Memory B cell (primary cell): ENCODE measurements around the gene SPATA2.
"Not testable (repeated sequence)": the region's sequence is repeated elsewhere in the genome, so short reads cannot be mapped to it uniquely, and the experiment has no call there.

ENCODE experiments used
- ATAC-seq: fragments of 150-1000 bp; cut with Tn5 transposase; 2 replicates; pipeline ENCODE4 v1.10.0; 2021; ENCODE audit warnings: low read depth, mild to moderate bottlenecking, moderate library complexity
- DNase-seq, 2 donors: peaks; one replicate each; pipeline ENCODE4 v3.0.0; 2022; ENCODE audit warnings: low spot score in 2 of 2
- H3K27ac Mint-ChIP-seq: one replicate; pipeline ENCODE4 v1.8.0; 2022; ENCODE audit warnings: mild to moderate bottlenecking, moderate library complexity, mixed read lengths
- H3K27me3 Mint-ChIP-seq: one replicate; pipeline ENCODE4 v1.8.0; 2022; ENCODE audit warnings: mixed read lengths
- H3K36me3 Mint-ChIP-seq: one replicate; pipeline ENCODE4 v1.8.0; 2022; ENCODE audit warnings: mild to moderate bottlenecking, mixed read lengths
- H3K4me1 Mint-ChIP-seq: one replicate; pipeline ENCODE4 v1.8.0; 2022; ENCODE audit warnings: mixed read lengths
- H3K4me3 Mint-ChIP-seq: one replicate; pipeline ENCODE4 v1.8.0; 2022; ENCODE audit warnings: mild to moderate bottlenecking, moderate library complexity, mixed read lengths
- H3K9me3 Mint-ChIP-seq: one replicate; pipeline ENCODE4 v1.8.0; 2022; ENCODE audit warnings: mixed read lengths

Gene SPATA2

GRCh38 chr20:49915380-49916145 is at the start of gene SPATA2:
TSS of gene SPATA2 (minus strand) at chr20:49915529. CDS start at chr20:49908490, 7,039 bp downstream.
- peak within 1 kb of the TSS; percentile 100 for H3K27ac Mint-ChIP-seq

GRCh38 chr20:49961413-49961812 is 46.1 kb upstream of the SPATA2 start:
- H3K36me3 Mint-ChIP-seq = peaks cover 10% of the 10 kb centered on the region
- peaks cover 9% of the 10 kb centered on the region for H3K4me1 Mint-ChIP-seq
- no peak for DNase-seq
- no peaks in the 10 kb centered on the region for H3K27me3 Mint-ChIP-seq
- no peak overlapping the region for H3K27ac Mint-ChIP-seq
- ATAC-seq = no peak
- no peaks in the 10 kb centered on the region for H3K9me3 Mint-ChIP-seq
- H3K4me3 Mint-ChIP-seq = no peak overlapping the region

More at GRCh38 chr20:49915380-49916145, at the start of gene SPATA2:
- no peaks in the 10 kb centered on the region for H3K9me3 Mint-ChIP-seq
- peak within 1 kb of the TSS; percentile 99 for H3K4me3 Mint-ChIP-seq
- H3K36me3 Mint-ChIP-seq = peaks cover 1% of the 10 kb centered on the region
- ATAC-seq (peak; percentile 75), DNase-seq (peak; percentile 92 to 99)
- peaks cover 19% of the 10 kb centered on the region for H3K4me1 Mint-ChIP-seq
- no peaks in the 10 kb centered on the region for H3K27me3 Mint-ChIP-seq

GRCh38 chr20:49957089-49957938 is 42.0 kb upstream of the SPATA2 start:
- not testable (repeated sequence) for H3K27me3 Mint-ChIP-seq, DNase-seq, H3K4me3 Mint-ChIP-seq, ATAC-seq, H3K9me3 Mint-ChIP-seq, H3K4me1 Mint-ChIP-seq
- H3K27ac Mint-ChIP-seq = peak overlapping the region; percentile 60
- H3K36me3 Mint-ChIP-seq = peaks cover 25% of the 10 kb centered on the region

- peaks cover 30% of the 10 kb centered on the region for H3K36me3 Mint-ChIP-seq
- H3K9me3 Mint-ChIP-seq = no peaks in the 10 kb centered on the region
- H3K4me3 Mint-ChIP-seq = no peak overlapping the region
- ATAC-seq = no peak
- peak overlapping the region; percentile 60 for H3K27ac Mint-ChIP-seq
- no peak for DNase-seq
- H3K27me3 Mint-ChIP-seq = no peaks in the 10 kb centered on the region
- peaks cover 9% of the 10 kb centered on the region for H3K4me1 Mint-ChIP-seq
Observed at GRCh38 chr20:49956689-49957088, 41.4 kb upstream of the SPATA2 start.

- not testable (repeated sequence) for H3K4me1 Mint-ChIP-seq, H3K27me3 Mint-ChIP-seq, DNase-seq, H3K27ac Mint-ChIP-seq, H3K4me3 Mint-ChIP-seq, H3K9me3 Mint-ChIP-seq, ATAC-seq
- peaks cover 33% of the 10 kb centered on the region for H3K36me3 Mint-ChIP-seq
Observed at GRCh38 chr20:49955830-49956396, 40.6 kb upstream of the SPATA2 start.

GRCh38 chr20:49955167-49955566 is 39.8 kb upstream of the SPATA2 start:
- no peaks in the 10 kb centered on the region for H3K27me3 Mint-ChIP-seq
- no peak for ATAC-seq
- peaks cover 9% of the 10 kb centered on the region for H3K4me1 Mint-ChIP-seq
- H3K27ac Mint-ChIP-seq = peak overlapping the region; percentile 56
- H3K36me3 Mint-ChIP-seq = peaks cover 34% of the 10 kb centered on the region
- no peak for DNase-seq
- no peaks in the 10 kb centered on the region for H3K9me3 Mint-ChIP-seq
- no peak overlapping the region for H3K4me3 Mint-ChIP-seq

GRCh38 chr20:49951151-49951550 is 35.8 kb upstream of the SPATA2 start:
- no peaks in the 10 kb centered on the region for H3K27me3 Mint-ChIP-seq
- no peak overlapping the region for H3K4me3 Mint-ChIP-seq
- no peak overlapping the region for H3K27ac Mint-ChIP-seq
- H3K36me3 Mint-ChIP-seq = peaks cover 40% of the 10 kb centered on the region
- ATAC-seq (no peak), DNase-seq (no peak)
- H3K9me3 Mint-ChIP-seq = no peaks in the 10 kb centered on the region
- H3K4me1 Mint-ChIP-seq = no peaks in the 10 kb centered on the region

- H3K4me3 Mint-ChIP-seq = no peak overlapping the region
- H3K27me3 Mint-ChIP-seq = no peaks in the 10 kb centered on the region
- H3K9me3 Mint-ChIP-seq = no peaks in the 10 kb centered on the region
- no peaks in the 10 kb centered on the region for H3K4me1 Mint-ChIP-seq
- H3K27ac Mint-ChIP-seq = peak overlapping the region; percentile 67
- no peak for DNase-seq
- peaks cover 38% of the 10 kb centered on the region for H3K36me3 Mint-ChIP-seq
- no peak for ATAC-seq
Observed at GRCh38 chr20:49948809-49949507, 33.6 kb upstream of the SPATA2 start.

GRCh38 chr20:49948178-49948577 is 32.8 kb upstream of the SPATA2 start:
- no peak overlapping the region for H3K27ac Mint-ChIP-seq

GRCh38 chr20:49945701-49946477 is 30.6 kb upstream of the SPATA2 start:
- H3K4me3 Mint-ChIP-seq = no peak overlapping the region
- ATAC-seq = no peak
- H3K4me1 Mint-ChIP-seq = peaks cover 7% of the 10 kb centered on the region
- no peak overlapping the region for H3K27ac Mint-ChIP-seq
- peaks cover 34% of the 10 kb centered on the region for H3K36me3 Mint-ChIP-seq
- H3K27me3 Mint-ChIP-seq = no peaks in the 10 kb centered on the region
- DNase-seq = no peak
- no peaks in the 10 kb centered on the region for H3K9me3 Mint-ChIP-seq

More at GRCh38 chr20:49948178-49948577, 32.8 kb upstream of the SPATA2 start:
- no peak for ATAC-seq
- H3K4me1 Mint-ChIP-seq = no peaks in the 10 kb centered on the region
- H3K27me3 Mint-ChIP-seq = no peaks in the 10 kb centered on the region
- DNase-seq = no peak
- no peak overlapping the region for H3K4me3 Mint-ChIP-seq
- H3K36me3 Mint-ChIP-seq = peaks cover 36% of the 10 kb centered on the region
- H3K9me3 Mint-ChIP-seq = no peaks in the 10 kb centered on the region

GRCh38 chr20:49945306-49945700 is 30.0 kb upstream of the SPATA2 start:
- DNase-seq (no peak), ATAC-seq (no peak)
- no peaks in the 10 kb centered on the region for H3K9me3 Mint-ChIP-seq
- H3K4me1 Mint-ChIP-seq = peaks cover 9% of the 10 kb centered on the region
- no peak overlapping the region for H3K4me3 Mint-ChIP-seq
- no peaks in the 10 kb centered on the region for H3K27me3 Mint-ChIP-seq
- H3K36me3 Mint-ChIP-seq = peaks cover 34% of the 10 kb centered on the region
- no peak overlapping the region for H3K27ac Mint-ChIP-seq

- Mint-ChIP-seq H3K4me3 (no peak overlapping the region), H3K27ac (no peak overlapping the region), H3K9me3 (no peaks in the 10 kb centered on the region)
Observed at GRCh38 chr20:49942942-49943341, 27.6 kb upstream of the SPATA2 start.

GRCh38 chr20:49942303-49942702 is 27.0 kb upstream of the SPATA2 start:
- peaks cover 29% of the 10 kb centered on the region for H3K4me1 Mint-ChIP-seq
- peaks cover 27% of the 10 kb centered on the region for H3K36me3 Mint-ChIP-seq
- H3K9me3 Mint-ChIP-seq = no peaks in the 10 kb centered on the region
- H3K27me3 Mint-ChIP-seq = no peaks in the 10 kb centered on the region
- ATAC-seq (no peak), DNase-seq (no peak)
- no peak overlapping the region for H3K4me3 Mint-ChIP-seq
- no peak overlapping the region for H3K27ac Mint-ChIP-seq

More at GRCh38 chr20:49942942-49943341, 27.6 kb upstream of the SPATA2 start:
- DNase-seq (no peak), ATAC-seq (no peak)
- H3K27me3 Mint-ChIP-seq = no peaks in the 10 kb centered on the region
- peaks cover 23% of the 10 kb centered on the region for H3K4me1 Mint-ChIP-seq
- H3K36me3 Mint-ChIP-seq = peaks cover 30% of the 10 kb centered on the region
